ENCODE measurements around the gene CFB.

The CFB gene

GRCh38 chr6:31949926-31950548 is 4.1 kb downstream of the CFB start:
- no peak for DNase-seq

- DNase-seq: peak; percentile 79
Measured at GRCh38 chr6:31952140-31952805, 6.4 kb downstream of the CFB start.

- no peak for DNase-seq
Measured at GRCh38 chr6:31952890-31953289, 7.0 kb downstream of the CFB start.

GRCh38 chr6:31954511-31954910 is 8.6 kb downstream of the CFB start:
- DNase-seq: no peak

- no peak for DNase-seq
Measured at GRCh38 chr6:31956796-31957195, 10.9 kb downstream of the CFB start.

GRCh38 chr6:31958412-31958740 is 12.5 kb downstream of the CFB start:
- no peak for DNase-seq

GRCh38 chr6:31958741-31959739 is 13.1 kb downstream of the CFB start, which contains the start of the genes NELFE and SKIC2:
Gene NELFE, minus strand, starts transcription at chr6:31958971. Its CDS starts 525 bp downstream, at chr6:31958446.
Gene SKIC2, plus strand, starts transcription at chr6:31959175. Its CDS starts 18 bp downstream, at chr6:31959193.
- DNase-seq: peak; percentile 99

- DNase-seq: no peak
Measured at GRCh38 chr6:31961616-31962015, 15.7 kb downstream of the CFB start.

- no peak for DNase-seq
Measured at GRCh38 chr6:31963921-31964320, 18.0 kb downstream of the CFB start.

GRCh38 chr6:31965700-31966099 is 19.8 kb downstream of the CFB start:
- no peak for DNase-seq

GRCh38 chr6:31966506-31966905 is 20.6 kb downstream of the CFB start:
- DNase-seq: no peak

- DNase-seq: no peak
Measured at GRCh38 chr6:31966997-31967925, 21.4 kb downstream of the CFB start.

- DNase-seq: no peak
Measured at GRCh38 chr6:31967926-31968320, 22.0 kb downstream of the CFB start.

GRCh38 chr6:31968326-31968725 is 22.4 kb downstream of the CFB start:
- no peak for DNase-seq

- DNase-seq: no peak
Measured at GRCh38 chr6:31968791-31969711, 23.2 kb downstream of the CFB start.

- no peak for DNase-seq
Measured at GRCh38 chr6:31969712-31970603, 24.1 kb downstream of the CFB start.

GRCh38 chr6:31970604-31971271 is 24.8 kb downstream of the CFB start:
- DNase-seq: no peak

GRCh38 chr6:31971279-31971992 is 25.5 kb downstream of the CFB start:
- no peak for DNase-seq
